ENCODE data around the gene TRABD.

The TRABD gene

GRCh38 chr22:50184902-50185374 is 775 bp upstream of the TRABD start:
- no peak for TF ChIP-seq TAF1 (IDR thresholded peaks at IDR 0.05; ENCODE audit: borderline replicate concordance, insufficient read depth, low read length)
- TF ChIP-seq SIN3A (IDR thresholded peaks at IDR 0.05; ENCODE audit: borderline replicate concordance, insufficient read depth, low read length), result no peak
- TF ChIP-seq FOXP2 (optimal IDR thresholded peaks at IDR 0.05; ENCODE audit: borderline replicate concordance, extremely low read depth, extremely low read length, insufficient read depth), result no peak
- TF ChIP-seq POLR2AphosphoS5 (IDR thresholded peaks at IDR 0.05; ENCODE audit: low read depth, low read length), result no peak
- no peak for TF ChIP-seq REST (IDR thresholded peaks at IDR 0.05; ENCODE audit: insufficient read depth in 1 of 2, low read depth in 2 of 2, low read length in 2 of 2)

GRCh38 chr22:50186181-50186714 is 535 bp downstream of the TRABD start:
- TF ChIP-seq FOXP2 (optimal IDR thresholded peaks at IDR 0.05; ENCODE audit: borderline replicate concordance, extremely low read depth, extremely low read length, insufficient read depth), result no peak
- TF ChIP-seq REST (IDR thresholded peaks at IDR 0.05; ENCODE audit: insufficient read depth in 1 of 2, low read depth in 2 of 2, low read length in 2 of 2), result no peak
- no peak for TF ChIP-seq SIN3A (IDR thresholded peaks at IDR 0.05; ENCODE audit: borderline replicate concordance, insufficient read depth, low read length)
- no peak for TF ChIP-seq TAF1 (IDR thresholded peaks at IDR 0.05; ENCODE audit: borderline replicate concordance, insufficient read depth, low read length)

- TF ChIP-seq TAF1 (IDR thresholded peaks at IDR 0.05; ENCODE audit: borderline replicate concordance, insufficient read depth, low read length) (no peak), SIN3A (IDR thresholded peaks at IDR 0.05; ENCODE audit: borderline replicate concordance, insufficient read depth, low read length) (no peak), FOXP2 (optimal IDR thresholded peaks at IDR 0.05; ENCODE audit: borderline replicate concordance, extremely low read depth, extremely low read length, insufficient read depth) (no peak), REST (IDR thresholded peaks at IDR 0.05; ENCODE audit: insufficient read depth in 1 of 2, low read depth in 2 of 2, low read length in 2 of 2) (no peak), POLR2AphosphoS5 (IDR thresholded peaks at IDR 0.05; ENCODE audit: low read depth, low read length) (no peak)
These were observed 1.2 kb downstream of the TRABD start for GRCh38 chr22:50186761-50187523.

- no peak for TF ChIP-seq POLR2AphosphoS5 (IDR thresholded peaks at IDR 0.05; ENCODE audit: low read depth, low read length)
- no peak for TF ChIP-seq REST (IDR thresholded peaks at IDR 0.05; ENCODE audit: insufficient read depth in 1 of 2, low read depth in 2 of 2, low read length in 2 of 2)
- no peak for TF ChIP-seq FOXP2 (optimal IDR thresholded peaks at IDR 0.05; ENCODE audit: borderline replicate concordance, extremely low read depth, extremely low read length, insufficient read depth)
- no peak for TF ChIP-seq SIN3A (IDR thresholded peaks at IDR 0.05; ENCODE audit: borderline replicate concordance, insufficient read depth, low read length)
These were observed 2.6 kb downstream of the TRABD start for GRCh38 chr22:50188356-50188755.
